Hepatocyte (in vitro differentiated cells): ENCODE measurements around the gene STPG1. TPM values are rescaled to one million over a fixed set of nuclear protein-coding genes. Genes with fewer than 3 reads are reported as not detected.

Source experiments
- DNase-seq: peaks from one replicate; pipeline ENCODE4 v3.0.0-alpha.2; 2016; ENCODE audit warnings: low spot score
- H2AFZ ChIP-seq: fragments of 200-600 bp; sonication (generic); 2 replicates; pipeline ENCODE4 v1.6.0; 2016; ENCODE audit warnings: antibody characterized with exemption, mild to moderate bottlenecking
- H3K27ac ChIP-seq: fragments of 200-600 bp; sonication (generic); 2 replicates; pipeline ENCODE4 v1.5.1; 2016; ENCODE audit warnings: mild to moderate bottlenecking
- H3K27me3 ChIP-seq: fragments of 200-600 bp; sonication (generic); 2 replicates; pipeline ENCODE4 v1.6.1; 2016
- H3K36me3 ChIP-seq: fragments of 200-600 bp; sonication (generic); replicated peaks from 2 replicates; pipeline ENCODE4 v1.5.1; 2016; ENCODE audit warnings: low read depth; ENCODE audit not compliant: insufficient read depth
- H3K4me1 ChIP-seq: fragments of 200-600 bp; sonication (generic); 2 replicates; pipeline ENCODE4 v1.5.1; 2016; ENCODE audit warnings: mild to moderate bottlenecking, moderate library complexity; ENCODE audit not compliant: insufficient read depth
- H3K4me2 ChIP-seq: fragments of 200-600 bp; sonication (generic); 2 replicates; pipeline ENCODE4 v1.6.0; 2016
- H3K4me3 ChIP-seq: fragments of 200-600 bp; sonication (generic); 2 replicates; pipeline ENCODE4 v1.5.1; 2016; ENCODE audit warnings: mild to moderate bottlenecking
- H3K79me2 ChIP-seq: fragments of 200-600 bp; sonication (generic); 2 replicates; pipeline ENCODE4 v1.6.0; 2017; ENCODE audit warnings: mild to moderate bottlenecking
- H3K9me2 ChIP-seq: fragments of 200-600 bp; sonication (generic); replicated peaks from 2 replicates; pipeline ENCODE4 v1.6.0; 2017; ENCODE audit warnings: mild to moderate bottlenecking; ENCODE audit not compliant: insufficient read depth
- H3K9me3 ChIP-seq: fragments of 200-600 bp; sonication (generic); 2 replicates; pipeline ENCODE4 v1.5.1; 2016; ENCODE audit warnings: low read depth, mild to moderate bottlenecking
- H4K20me1 ChIP-seq: fragments of 200-600 bp; sonication (generic); 2 replicates; pipeline ENCODE4 v1.6.0; 2016; ENCODE audit warnings: mild to moderate bottlenecking; ENCODE audit not compliant: insufficient read depth, poor library complexity, severe bottlenecking
- CTCF ChIP-seq: fragments of 200-600 bp; sonication (generic); IDR thresholded peaks from 2 replicates; pipeline ENCODE4 v1.5.1; 2016; ENCODE audit warnings: antibody characterized with exemption, mild to moderate bottlenecking; ENCODE audit not compliant: poor library complexity
- EZH2 ChIP-seq: fragments of 200-600 bp; sonication (generic); IDR thresholded peaks from 2 replicates; pipeline ENCODE4 v1.6.1; 2016; ENCODE audit warnings: antibody characterized with exemption, mild to moderate bottlenecking, borderline replicate concordance
- EZH2phosphoT487 ChIP-seq: fragments of 200-600 bp; sonication (generic); IDR thresholded peaks from one replicate; pipeline ENCODE4 v1.6.1; 2018; ENCODE audit warnings: antibody characterized with exemption, mild to moderate bottlenecking, low read depth, moderate library complexity; ENCODE audit not compliant: unreplicated experiment, severe bottlenecking
- WGBS: methylation state at CpG from one replicate; pipeline ENCODE4 v1.1.6; 2016; ENCODE audit warnings: low lambda C conversion rate; ENCODE audit errors: missing lambda C conversion rate; 5-methylcytosine and 5-hydroxymethylcytosine counted together
- polyA plus RNA-seq: library from polyadenylated mRNA; unstranded; fragments of >200 nt; fragmentation: Nextera tagmentation; extraction: Ambion mirVana; gene quantifications from 2 replicates; pipeline ENCODE4 v1.2.1, GENCODE V29; 2016
- total RNA-seq: library from RNA; depleted of rRNA; stranded (reverse); fragments of >200 nt; gene quantifications from 2 replicates; pipeline ENCODE4 v1.2.3, GENCODE V29; 2014

Gene STPG1
- total and polyA plus RNA-seq, 2 experiments from 2014 or later, result 3.5 to 4.3 TPM

GRCh38 chr1:24379733-24380315, 33.8 kb downstream of the STPG1 start:
- Histone ChIP-seq H3K9me2 (no peaks in the 10 kb centered on the region), H4K20me1 (no peaks in the 10 kb centered on the region), H3K4me3 (no peak overlapping the region), H3K27me3 (no peaks in the 10 kb centered on the region), H3K36me3 (no peaks in the 10 kb centered on the region), H3K4me1 (peaks cover 4% of the 10 kb centered on the region), H3K79me2 (no peaks in the 10 kb centered on the region), H3K9me3 (no peaks in the 10 kb centered on the region), H2AFZ (no peak overlapping the region), H3K27ac (no peak overlapping the region), H3K4me2 (no peak overlapping the region)
- no peak for TF ChIP-seq EZH2phosphoT487
- no peak for TF ChIP-seq EZH2
- no peak for TF ChIP-seq CTCF
- WGBS, result 79% methylated on average over 8 of the region's 8 CpGs
- no peak for DNase-seq

- no peaks in the 10 kb centered on the region for H3K4me1 ChIP-seq
- H3K36me3 ChIP-seq, result no peaks in the 10 kb centered on the region
- no peaks in the 10 kb centered on the region for H3K79me2 ChIP-seq
- no peak for TF ChIP-seq CTCF
- TF ChIP-seq EZH2, result no peak
- TF ChIP-seq EZH2phosphoT487, result no peak
- H3K27me3 ChIP-seq, result no peaks in the 10 kb centered on the region
- no peaks in the 10 kb centered on the region for H3K9me3 ChIP-seq
- no peak overlapping the region for H2AFZ ChIP-seq
- no peak for DNase-seq
- peak overlapping the region; percentile 3 for H3K4me2 ChIP-seq
- no peaks in the 10 kb centered on the region for H4K20me1 ChIP-seq
- H3K4me3 ChIP-seq, result no peak overlapping the region
- H3K9me2 ChIP-seq, result no peaks in the 10 kb centered on the region
- WGBS, result 49% methylated on average over 13 of the region's 13 CpGs
- peak overlapping the region; percentile 66 for H3K27ac ChIP-seq
These were observed 38.4 kb downstream of the STPG1 start for GRCh38 chr1:24374891-24375786.

- no peak for DNase-seq
- 82% methylated on average over 8 of the region's 8 CpGs for WGBS
- no peak for TF ChIP-seq EZH2
- TF ChIP-seq EZH2phosphoT487, result no peak
- TF ChIP-seq CTCF, result no peak
- no peaks in the 10 kb centered on the region for H4K20me1 ChIP-seq
- H3K27ac ChIP-seq, result no peak overlapping the region
- H3K9me2 ChIP-seq, result no peaks in the 10 kb centered on the region
- H3K4me1 ChIP-seq, result no peaks in the 10 kb centered on the region
- H3K9me3 ChIP-seq, result no peaks in the 10 kb centered on the region
- H3K27me3 ChIP-seq, result no peaks in the 10 kb centered on the region
- H3K4me2 ChIP-seq, result no peak overlapping the region
- H3K4me3 ChIP-seq, result no peak overlapping the region
- no peaks in the 10 kb centered on the region for H3K79me2 ChIP-seq
- no peak overlapping the region for H2AFZ ChIP-seq
- no peaks in the 10 kb centered on the region for H3K36me3 ChIP-seq
These were observed 39.9 kb downstream of the STPG1 start for GRCh38 chr1:24373710-24374109.
